ENCODE data around the gene HLCS.

Gene HLCS

GRCh38 chr21:36749935-36750575, 216.4 kb downstream of the HLCS start:
- DNase-seq: no peak

- DNase-seq: peak in 41 of 51 donors; percentile 5 to 84 (median 43)
These were observed 218.6 kb downstream of the HLCS start for GRCh38 chr21:36747815-36748383.

- peak in 3 of 51 donors; percentile 42 to 64 (median 49) for DNase-seq
These were observed 219.2 kb downstream of the HLCS start for GRCh38 chr21:36747041-36747814.

GRCh38 chr21:36745459-36745858, 221.0 kb downstream of the HLCS start:
- DNase-seq: no peak

GRCh38 chr21:36744560-36745231, 221.8 kb downstream of the HLCS start:
- DNase-seq: peak in 18 of 51 donors; percentile 5 to 53 (median 27)

GRCh38 chr21:36744190-36744559, 222.3 kb downstream of the HLCS start:
- no peak for DNase-seq

GRCh38 chr21:36743446-36743845, 223.0 kb downstream of the HLCS start:
- DNase-seq: no peak

GRCh38 chr21:36743008-36743407, 223.5 kb downstream of the HLCS start:
- DNase-seq: no peak

GRCh38 chr21:36741506-36741905, 225.0 kb downstream of the HLCS start:
- no peak for DNase-seq

- DNase-seq: no peak
These were observed 227.9 kb downstream of the HLCS start for GRCh38 chr21:36738489-36739126.

GRCh38 chr21:36735724-36736320, 230.6 kb downstream of the HLCS start:
- DNase-seq: no peak

- no peak for DNase-seq
These were observed 231.3 kb downstream of the HLCS start for GRCh38 chr21:36735201-36735515.

GRCh38 chr21:36734367-36735200, 231.9 kb downstream of the HLCS start:
- no peak for DNase-seq

GRCh38 chr21:36733857-36734256, 232.6 kb downstream of the HLCS start:
- DNase-seq: no peak

- no peak for DNase-seq
These were observed 233.7 kb downstream of the HLCS start for GRCh38 chr21:36732761-36733160.

- DNase-seq: no peak
These were observed 234.3 kb downstream of the HLCS start for GRCh38 chr21:36732217-36732616.

GRCh38 chr21:36730291-36731281, 235.9 kb downstream of the HLCS start:
- no peak for DNase-seq

GRCh38 chr21:36729310-36729970, 237.0 kb downstream of the HLCS start:
- no peak for DNase-seq

All from hypothalamus (tissue), 51 donors.